Sigmoid colon (tissue), 3 donors: ENCODE measurements around the gene XAGE2.

Source experiments
- POLR2A ChIP-seq, 2 donors: fragments of 450-650 bp; IDR thresholded peaks; one replicate each; pipeline ENCODE4 v1.6.1; 2016; ENCODE audit warnings: antibody characterized with exemption in 2 of 2, mild to moderate bottlenecking in 2 of 2, moderate library complexity in 2 of 2
- TF ChIP-seq, protein P1 (sequence below), 4 experiments: fragments of 450-650 bp in 3 of 4; fragments of 200-600 bp in 1 of 4; IDR thresholded peaks; one replicate each; pipeline ENCODE4 v1.5.1; 2016 to 2019; ENCODE audit warnings: antibody characterized with exemption in 4 of 4, mild to moderate bottlenecking in 3 of 4, moderate library complexity in 2 of 4

DNA sequence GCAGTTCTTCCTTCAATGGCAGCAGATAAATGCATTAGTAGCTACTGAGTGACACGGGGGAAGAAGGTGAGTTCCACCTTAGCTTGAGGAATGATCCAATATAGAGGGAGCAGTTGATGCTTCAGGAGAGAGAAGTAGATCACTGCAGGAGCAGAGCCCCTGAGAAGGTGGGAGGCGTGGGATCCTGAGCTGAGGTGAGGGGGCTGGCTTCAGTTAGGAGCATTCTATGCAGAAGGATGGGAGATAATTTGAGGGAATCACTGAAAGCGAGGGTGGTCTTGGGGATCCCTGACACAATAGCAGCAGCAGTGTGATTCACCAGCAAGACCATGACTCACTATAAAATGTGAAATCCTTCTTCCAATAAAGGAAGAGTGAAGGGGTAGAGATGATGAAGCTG is 48.0 kb downstream of the XAGE2 start:
- TF ChIP-seq, protein P1, sequence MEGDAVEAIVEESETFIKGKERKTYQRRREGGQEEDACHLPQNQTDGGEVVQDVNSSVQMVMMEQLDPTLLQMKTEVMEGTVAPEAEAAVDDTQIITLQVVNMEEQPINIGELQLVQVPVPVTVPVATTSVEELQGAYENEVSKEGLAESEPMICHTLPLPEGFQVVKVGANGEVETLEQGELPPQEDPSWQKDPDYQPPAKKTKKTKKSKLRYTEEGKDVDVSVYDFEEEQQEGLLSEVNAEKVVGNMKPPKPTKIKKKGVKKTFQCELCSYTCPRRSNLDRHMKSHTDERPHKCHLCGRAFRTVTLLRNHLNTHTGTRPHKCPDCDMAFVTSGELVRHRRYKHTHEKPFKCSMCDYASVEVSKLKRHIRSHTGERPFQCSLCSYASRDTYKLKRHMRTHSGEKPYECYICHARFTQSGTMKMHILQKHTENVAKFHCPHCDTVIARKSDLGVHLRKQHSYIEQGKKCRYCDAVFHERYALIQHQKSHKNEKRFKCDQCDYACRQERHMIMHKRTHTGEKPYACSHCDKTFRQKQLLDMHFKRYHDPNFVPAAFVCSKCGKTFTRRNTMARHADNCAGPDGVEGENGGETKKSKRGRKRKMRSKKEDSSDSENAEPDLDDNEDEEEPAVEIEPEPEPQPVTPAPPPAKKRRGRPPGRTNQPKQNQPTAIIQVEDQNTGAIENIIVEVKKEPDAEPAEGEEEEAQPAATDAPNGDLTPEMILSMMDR (IDR thresholded peaks at IDR 0.05) = no peak
- TF ChIP-seq POLR2A (IDR thresholded peaks at IDR 0.05) = no peak
